GM23338 (cell line): Measurements from ENCODE around the gene CHCHD6. TPM values are rescaled to one million over a fixed set of nuclear protein-coding genes. Genes with fewer than 3 reads are reported as not detected.

ENCODE experiments used
- ATAC-seq: fragments of 200-7000 bp; cut with Tn5 transposase; 3 replicates; pipeline ENCODE4 v1.9.1; 2020
- DNase-seq: peaks from one replicate; pipeline ENCODE4 v3.0.0-alpha.2; 2015; ENCODE audit warnings: low spot score
- H2AFZ ChIP-seq: fragments of 200-600 bp; sonication (generic); 2 replicates; pipeline ENCODE4 v1.8.0; 2016; ENCODE audit warnings: antibody characterized with exemption, mild to moderate bottlenecking, moderate library complexity
- H3F3A ChIP-seq: fragments of 200-600 bp; sonication (generic); replicated peaks from 2 replicates; pipeline ENCODE4 v1.8.0; 2017; ENCODE audit warnings: antibody characterized with exemption, mixed run types, low read depth
- H3K27ac ChIP-seq: fragments of 200-600 bp; sonication (generic); 2 replicates; pipeline ENCODE4 v1.6.1; 2016; ENCODE audit warnings: low read depth
- H3K27me3 ChIP-seq: fragments of 200-600 bp; sonication (generic); 2 replicates; pipeline ENCODE4 v1.8.0; 2016; ENCODE audit warnings: mild to moderate bottlenecking, mixed run types, moderate library complexity; ENCODE audit not compliant: insufficient read depth
- H3K36me3 ChIP-seq: fragments of 200-600 bp; sonication (generic); 2 replicates; pipeline ENCODE4 v1.8.0; 2016; ENCODE audit warnings: mild to moderate bottlenecking; ENCODE audit not compliant: insufficient read depth
- H3K4me1 ChIP-seq: fragments of 200-600 bp; sonication (generic); 2 replicates; pipeline ENCODE4 v1.8.0; 2016; ENCODE audit warnings: mild to moderate bottlenecking, moderate library complexity; ENCODE audit not compliant: insufficient read depth
- H3K4me2 ChIP-seq: fragments of 200-600 bp; sonication (generic); 2 replicates; pipeline ENCODE4 v1.7.1; 2017; ENCODE audit warnings: mixed run types
- H3K4me3 ChIP-seq: fragments of 200-600 bp; sonication (generic); 2 replicates; pipeline ENCODE4 v1.6.1; 2016; ENCODE audit warnings: mixed run types
- H3K79me2 ChIP-seq: fragments of 200-600 bp; sonication (generic); replicated peaks from 2 replicates; pipeline ENCODE4 v1.8.0; 2017; ENCODE audit warnings: mild to moderate bottlenecking; ENCODE audit not compliant: insufficient read depth
- H3K9me2 ChIP-seq: fragments of 200-600 bp; sonication (generic); 2 replicates; pipeline ENCODE4 v1.8.0; 2017; ENCODE audit not compliant: insufficient read depth
- H4K20me1 ChIP-seq: fragments of 200-600 bp; sonication (generic); replicated peaks from 2 replicates; pipeline ENCODE4 v1.8.0; 2017; ENCODE audit warnings: mild to moderate bottlenecking; ENCODE audit not compliant: insufficient read depth
- H3K27ac Mint-ChIP-seq: 2 replicates; pipeline ENCODE4 v1.8.0; 2020; ENCODE audit warnings: inconsistent platforms, mild to moderate bottlenecking, moderate library complexity, mixed read lengths
- H3K27me3 Mint-ChIP-seq: 3 replicates; pipeline ENCODE4 v1.8.0; 2022; ENCODE audit warnings: low read depth, mild to moderate bottlenecking, moderate library complexity, mixed read lengths, inconsistent platforms; ENCODE audit not compliant: insufficient read depth, poor library complexity
- H3K36me3 Mint-ChIP-seq: 3 replicates; pipeline ENCODE4 v1.8.0; 2021; ENCODE audit warnings: low read depth, mild to moderate bottlenecking, inconsistent platforms, moderate library complexity, mixed read lengths
- H3K4me1 Mint-ChIP-seq: 3 replicates; pipeline ENCODE4 v1.8.0; 2020; ENCODE audit warnings: mild to moderate bottlenecking, inconsistent platforms, mixed read lengths
- H3K4me3 Mint-ChIP-seq: 3 replicates; pipeline ENCODE4 v1.8.0; 2021; ENCODE audit warnings: moderate library complexity, mild to moderate bottlenecking, inconsistent platforms, mixed read lengths
- H3K9me3 Mint-ChIP-seq: 3 replicates; pipeline ENCODE4 v1.8.0; 2020; ENCODE audit warnings: moderate library complexity, mild to moderate bottlenecking, inconsistent platforms, mixed read lengths
- CREB1 ChIP-seq: fragments of 250-450 bp; sonication (Bioruptor Pico); IDR thresholded peaks from 2 replicates; pipeline ENCODE4 v1.5.0; 2020; ENCODE audit warnings: low read depth, mild to moderate bottlenecking, moderate library complexity
- EZH2 ChIP-seq: fragments of 200-600 bp; sonication (generic); IDR thresholded peaks from one replicate; pipeline ENCODE4 v1.8.0; 2017; ENCODE audit warnings: antibody characterized with exemption, mild to moderate bottlenecking, low read depth; ENCODE audit not compliant: unreplicated experiment
- EZH2phosphoT487 ChIP-seq: fragments of 200-600 bp; sonication (generic); IDR thresholded peaks from one replicate; pipeline ENCODE4 v1.8.1; 2018; ENCODE audit warnings: antibody characterized with exemption; ENCODE audit not compliant: unreplicated experiment
- JUNB ChIP-seq: IDR thresholded peaks from one replicate; pipeline ENCODE4 v1.6.1; 2016; ENCODE audit warnings: antibody characterized with exemption; ENCODE audit not compliant: unreplicated experiment
- NANOG ChIP-seq: IDR thresholded peaks from 2 replicates; pipeline ENCODE4 v1.6.1; 2016; ENCODE audit warnings: antibody characterized with exemption, borderline replicate concordance
- POLR2AphosphoS5 ChIP-seq: IDR thresholded peaks from 2 replicates; pipeline ENCODE4 v1.6.1; 2016; ENCODE audit warnings: antibody characterized with exemption, low read depth
- STAT1 ChIP-seq: IDR thresholded peaks from one replicate; pipeline ENCODE4 v1.6.1; 2016; ENCODE audit warnings: antibody characterized with exemption; ENCODE audit not compliant: unreplicated experiment
- ZNF114 ChIP-seq: fragments of 250-450 bp; sonication (Bioruptor Pico); IDR thresholded peaks from 2 replicates; pipeline ENCODE4 v1.5.0; 2020; ENCODE audit warnings: mild to moderate bottlenecking, moderate library complexity
- ZNF331 ChIP-seq: fragments of 250-450 bp; sonication (Bioruptor Pico); IDR thresholded peaks from 2 replicates; pipeline ENCODE4 v1.5.0; 2020; ENCODE audit warnings: low read depth, mild to moderate bottlenecking, moderate library complexity
- polyA plus RNA-seq: library from polyadenylated mRNA; unstranded; fragments of >200 nt; fragmentation: Nextera tagmentation; extraction: Ambion mirVana; gene quantifications from 2 replicates; pipeline ENCODE4 v1.2.1, GENCODE V29; 2016
- total RNA-seq: library from RNA; depleted of rRNA; stranded (reverse); fragments of >200 nt; shearing (Covaris generic); gene quantifications from 2 replicates; pipeline ENCODE4 v1.2.3, GENCODE V29; 2014
- TF ChIP-seq, protein P1 (sequence below): IDR thresholded peaks from one replicate; pipeline ENCODE4 v1.6.1; 2018; ENCODE audit warnings: antibody characterized with exemption; ENCODE audit not compliant: unreplicated experiment
- TF ChIP-seq, protein P2 (sequence below), 2 experiments: fragments of 200-600 bp in 1 of 2; sonication (generic) in 1 of 2; conservative IDR thresholded peaks; 2 replicates each; pipeline versions ENCODE4 v1.5.1 to v1.6.1; 2016 to 2017; ENCODE audit warnings: antibody characterized with exemption in 2 of 2, low read depth in 2 of 2, mild to moderate bottlenecking in 2 of 2, moderate library complexity in 1 of 2
- TF ChIP-seq, protein P3 (sequence below): IDR thresholded peaks from 2 replicates; pipeline ENCODE4 v1.6.1; 2016; ENCODE audit warnings: antibody characterized with exemption
- TF ChIP-seq, protein P4 (sequence below): fragments of 250-450 bp; sonication (Bioruptor Pico); IDR thresholded peaks from 2 replicates; pipeline ENCODE4 v1.5.0; 2020; ENCODE audit warnings: mild to moderate bottlenecking, moderate library complexity

Gene CHCHD6
- total and polyA plus RNA-seq, 2 experiments from 2014 or later, result 28.8 to 43.0 TPM

DNA sequence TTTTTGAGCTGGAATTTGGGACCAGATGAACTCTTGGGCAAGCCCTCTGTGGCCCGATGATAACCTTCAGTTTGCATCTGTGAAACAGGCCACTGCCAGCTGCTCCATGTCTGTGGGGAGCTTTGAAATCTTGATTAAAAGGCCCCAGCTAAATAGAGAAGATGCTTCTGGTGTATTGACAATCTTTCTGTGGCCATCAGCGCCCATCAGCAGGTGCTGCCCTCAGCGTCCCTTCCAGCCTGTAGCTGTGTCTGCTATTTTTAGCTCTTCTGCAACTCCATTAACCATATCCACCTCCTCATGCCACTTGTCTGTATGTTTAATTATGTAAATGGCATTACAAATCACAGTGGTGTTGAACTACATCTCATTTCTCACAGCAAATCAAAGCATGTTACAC lies 54.0 kb downstream of the CHCHD6 start (continued):
- no peak for TF ChIP-seq ZNF331

DNA sequence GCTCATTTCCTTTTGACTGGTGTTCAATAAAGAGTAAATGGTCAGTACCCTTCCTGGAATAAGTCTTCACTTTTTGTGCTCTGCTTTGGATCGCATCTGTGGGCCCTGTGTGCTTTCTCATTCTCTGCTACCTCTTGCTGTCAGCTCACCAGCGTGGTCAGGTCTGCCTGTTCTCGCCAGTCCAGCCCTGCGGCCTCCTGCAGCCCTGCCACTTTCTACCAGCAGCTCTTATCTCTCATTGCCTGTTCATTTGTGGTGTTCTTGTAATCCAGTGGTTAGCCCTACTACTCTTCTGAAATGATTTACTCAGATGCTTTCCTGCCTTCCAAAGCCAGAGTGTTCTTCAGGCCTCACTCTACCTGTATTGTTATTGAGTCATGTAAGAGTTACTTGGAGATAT lies 54.8 kb downstream of the CHCHD6 start:
- H3K27ac Mint-ChIP-seq, result no peak overlapping the region
- no peaks in the 10 kb centered on the region; the same call in 1 of the 2 replicates for H4K20me1 ChIP-seq
- no peak overlapping the region for H3K27ac ChIP-seq
- H3K9me3 Mint-ChIP-seq, result no peaks in the 10 kb centered on the region
- H3K9me2 ChIP-seq, result no peaks in the 10 kb centered on the region
- no peak overlapping the region for H3K4me3 Mint-ChIP-seq
- no peaks in the 10 kb centered on the region for H3K27me3 Mint-ChIP-seq
- H3K4me2 ChIP-seq, result no peak overlapping the region
- 0 out of 2 replicates have a peak, but pooled peaks cover 4% of the 10 kb centered on the region for H3K79me2 ChIP-seq
- H3F3A ChIP-seq, result no peaks in the 10 kb centered on the region
- H3K36me3 Mint-ChIP-seq, result 0 out of 3 replicates have a peak, but pooled peaks cover 3% of the 10 kb centered on the region
- H3K36me3 ChIP-seq, result no peaks in the 10 kb centered on the region
- H3K27me3 ChIP-seq, result no peaks in the 10 kb centered on the region
- DNase-seq, result no peak
- H3K4me3 ChIP-seq, result no peak overlapping the region
- H3K4me1 ChIP-seq, result no peaks in the 10 kb centered on the region; the same call in 1 of the 2 replicates
- H3K4me1 Mint-ChIP-seq, result no peaks in the 10 kb centered on the region
- no peak for TF ChIP-seq ZNF331
- TF ChIP-seq, protein P1, sequence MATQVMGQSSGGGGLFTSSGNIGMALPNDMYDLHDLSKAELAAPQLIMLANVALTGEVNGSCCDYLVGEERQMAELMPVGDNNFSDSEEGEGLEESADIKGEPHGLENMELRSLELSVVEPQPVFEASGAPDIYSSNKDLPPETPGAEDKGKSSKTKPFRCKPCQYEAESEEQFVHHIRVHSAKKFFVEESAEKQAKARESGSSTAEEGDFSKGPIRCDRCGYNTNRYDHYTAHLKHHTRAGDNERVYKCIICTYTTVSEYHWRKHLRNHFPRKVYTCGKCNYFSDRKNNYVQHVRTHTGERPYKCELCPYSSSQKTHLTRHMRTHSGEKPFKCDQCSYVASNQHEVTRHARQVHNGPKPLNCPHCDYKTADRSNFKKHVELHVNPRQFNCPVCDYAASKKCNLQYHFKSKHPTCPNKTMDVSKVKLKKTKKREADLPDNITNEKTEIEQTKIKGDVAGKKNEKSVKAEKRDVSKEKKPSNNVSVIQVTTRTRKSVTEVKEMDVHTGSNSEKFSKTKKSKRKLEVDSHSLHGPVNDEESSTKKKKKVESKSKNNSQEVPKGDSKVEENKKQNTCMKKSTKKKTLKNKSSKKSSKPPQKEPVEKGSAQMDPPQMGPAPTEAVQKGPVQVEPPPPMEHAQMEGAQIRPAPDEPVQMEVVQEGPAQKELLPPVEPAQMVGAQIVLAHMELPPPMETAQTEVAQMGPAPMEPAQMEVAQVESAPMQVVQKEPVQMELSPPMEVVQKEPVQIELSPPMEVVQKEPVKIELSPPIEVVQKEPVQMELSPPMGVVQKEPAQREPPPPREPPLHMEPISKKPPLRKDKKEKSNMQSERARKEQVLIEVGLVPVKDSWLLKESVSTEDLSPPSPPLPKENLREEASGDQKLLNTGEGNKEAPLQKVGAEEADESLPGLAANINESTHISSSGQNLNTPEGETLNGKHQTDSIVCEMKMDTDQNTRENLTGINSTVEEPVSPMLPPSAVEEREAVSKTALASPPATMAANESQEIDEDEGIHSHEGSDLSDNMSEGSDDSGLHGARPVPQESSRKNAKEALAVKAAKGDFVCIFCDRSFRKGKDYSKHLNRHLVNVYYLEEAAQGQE, result no peak
- no peak for TF ChIP-seq EZH2
- TF ChIP-seq ZNF114 (CRISPR knock-in tag), result no peak
- no peak for TF ChIP-seq POLR2AphosphoS5
- TF ChIP-seq, protein P2, sequence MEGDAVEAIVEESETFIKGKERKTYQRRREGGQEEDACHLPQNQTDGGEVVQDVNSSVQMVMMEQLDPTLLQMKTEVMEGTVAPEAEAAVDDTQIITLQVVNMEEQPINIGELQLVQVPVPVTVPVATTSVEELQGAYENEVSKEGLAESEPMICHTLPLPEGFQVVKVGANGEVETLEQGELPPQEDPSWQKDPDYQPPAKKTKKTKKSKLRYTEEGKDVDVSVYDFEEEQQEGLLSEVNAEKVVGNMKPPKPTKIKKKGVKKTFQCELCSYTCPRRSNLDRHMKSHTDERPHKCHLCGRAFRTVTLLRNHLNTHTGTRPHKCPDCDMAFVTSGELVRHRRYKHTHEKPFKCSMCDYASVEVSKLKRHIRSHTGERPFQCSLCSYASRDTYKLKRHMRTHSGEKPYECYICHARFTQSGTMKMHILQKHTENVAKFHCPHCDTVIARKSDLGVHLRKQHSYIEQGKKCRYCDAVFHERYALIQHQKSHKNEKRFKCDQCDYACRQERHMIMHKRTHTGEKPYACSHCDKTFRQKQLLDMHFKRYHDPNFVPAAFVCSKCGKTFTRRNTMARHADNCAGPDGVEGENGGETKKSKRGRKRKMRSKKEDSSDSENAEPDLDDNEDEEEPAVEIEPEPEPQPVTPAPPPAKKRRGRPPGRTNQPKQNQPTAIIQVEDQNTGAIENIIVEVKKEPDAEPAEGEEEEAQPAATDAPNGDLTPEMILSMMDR (conservative IDR thresholded peaks at IDR 0.05; ENCODE audit: low read depth in 2 of 2), result no peak
- no peak for TF ChIP-seq JUNB
- TF ChIP-seq EZH2phosphoT487, result no peak
- no peak for TF ChIP-seq CREB1 (CRISPR knock-in tag)
- TF ChIP-seq, protein P3, sequence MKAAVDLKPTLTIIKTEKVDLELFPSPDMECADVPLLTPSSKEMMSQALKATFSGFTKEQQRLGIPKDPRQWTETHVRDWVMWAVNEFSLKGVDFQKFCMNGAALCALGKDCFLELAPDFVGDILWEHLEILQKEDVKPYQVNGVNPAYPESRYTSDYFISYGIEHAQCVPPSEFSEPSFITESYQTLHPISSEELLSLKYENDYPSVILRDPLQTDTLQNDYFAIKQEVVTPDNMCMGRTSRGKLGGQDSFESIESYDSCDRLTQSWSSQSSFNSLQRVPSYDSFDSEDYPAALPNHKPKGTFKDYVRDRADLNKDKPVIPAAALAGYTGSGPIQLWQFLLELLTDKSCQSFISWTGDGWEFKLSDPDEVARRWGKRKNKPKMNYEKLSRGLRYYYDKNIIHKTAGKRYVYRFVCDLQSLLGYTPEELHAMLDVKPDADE, result no peak
- TF ChIP-seq, protein P4, sequence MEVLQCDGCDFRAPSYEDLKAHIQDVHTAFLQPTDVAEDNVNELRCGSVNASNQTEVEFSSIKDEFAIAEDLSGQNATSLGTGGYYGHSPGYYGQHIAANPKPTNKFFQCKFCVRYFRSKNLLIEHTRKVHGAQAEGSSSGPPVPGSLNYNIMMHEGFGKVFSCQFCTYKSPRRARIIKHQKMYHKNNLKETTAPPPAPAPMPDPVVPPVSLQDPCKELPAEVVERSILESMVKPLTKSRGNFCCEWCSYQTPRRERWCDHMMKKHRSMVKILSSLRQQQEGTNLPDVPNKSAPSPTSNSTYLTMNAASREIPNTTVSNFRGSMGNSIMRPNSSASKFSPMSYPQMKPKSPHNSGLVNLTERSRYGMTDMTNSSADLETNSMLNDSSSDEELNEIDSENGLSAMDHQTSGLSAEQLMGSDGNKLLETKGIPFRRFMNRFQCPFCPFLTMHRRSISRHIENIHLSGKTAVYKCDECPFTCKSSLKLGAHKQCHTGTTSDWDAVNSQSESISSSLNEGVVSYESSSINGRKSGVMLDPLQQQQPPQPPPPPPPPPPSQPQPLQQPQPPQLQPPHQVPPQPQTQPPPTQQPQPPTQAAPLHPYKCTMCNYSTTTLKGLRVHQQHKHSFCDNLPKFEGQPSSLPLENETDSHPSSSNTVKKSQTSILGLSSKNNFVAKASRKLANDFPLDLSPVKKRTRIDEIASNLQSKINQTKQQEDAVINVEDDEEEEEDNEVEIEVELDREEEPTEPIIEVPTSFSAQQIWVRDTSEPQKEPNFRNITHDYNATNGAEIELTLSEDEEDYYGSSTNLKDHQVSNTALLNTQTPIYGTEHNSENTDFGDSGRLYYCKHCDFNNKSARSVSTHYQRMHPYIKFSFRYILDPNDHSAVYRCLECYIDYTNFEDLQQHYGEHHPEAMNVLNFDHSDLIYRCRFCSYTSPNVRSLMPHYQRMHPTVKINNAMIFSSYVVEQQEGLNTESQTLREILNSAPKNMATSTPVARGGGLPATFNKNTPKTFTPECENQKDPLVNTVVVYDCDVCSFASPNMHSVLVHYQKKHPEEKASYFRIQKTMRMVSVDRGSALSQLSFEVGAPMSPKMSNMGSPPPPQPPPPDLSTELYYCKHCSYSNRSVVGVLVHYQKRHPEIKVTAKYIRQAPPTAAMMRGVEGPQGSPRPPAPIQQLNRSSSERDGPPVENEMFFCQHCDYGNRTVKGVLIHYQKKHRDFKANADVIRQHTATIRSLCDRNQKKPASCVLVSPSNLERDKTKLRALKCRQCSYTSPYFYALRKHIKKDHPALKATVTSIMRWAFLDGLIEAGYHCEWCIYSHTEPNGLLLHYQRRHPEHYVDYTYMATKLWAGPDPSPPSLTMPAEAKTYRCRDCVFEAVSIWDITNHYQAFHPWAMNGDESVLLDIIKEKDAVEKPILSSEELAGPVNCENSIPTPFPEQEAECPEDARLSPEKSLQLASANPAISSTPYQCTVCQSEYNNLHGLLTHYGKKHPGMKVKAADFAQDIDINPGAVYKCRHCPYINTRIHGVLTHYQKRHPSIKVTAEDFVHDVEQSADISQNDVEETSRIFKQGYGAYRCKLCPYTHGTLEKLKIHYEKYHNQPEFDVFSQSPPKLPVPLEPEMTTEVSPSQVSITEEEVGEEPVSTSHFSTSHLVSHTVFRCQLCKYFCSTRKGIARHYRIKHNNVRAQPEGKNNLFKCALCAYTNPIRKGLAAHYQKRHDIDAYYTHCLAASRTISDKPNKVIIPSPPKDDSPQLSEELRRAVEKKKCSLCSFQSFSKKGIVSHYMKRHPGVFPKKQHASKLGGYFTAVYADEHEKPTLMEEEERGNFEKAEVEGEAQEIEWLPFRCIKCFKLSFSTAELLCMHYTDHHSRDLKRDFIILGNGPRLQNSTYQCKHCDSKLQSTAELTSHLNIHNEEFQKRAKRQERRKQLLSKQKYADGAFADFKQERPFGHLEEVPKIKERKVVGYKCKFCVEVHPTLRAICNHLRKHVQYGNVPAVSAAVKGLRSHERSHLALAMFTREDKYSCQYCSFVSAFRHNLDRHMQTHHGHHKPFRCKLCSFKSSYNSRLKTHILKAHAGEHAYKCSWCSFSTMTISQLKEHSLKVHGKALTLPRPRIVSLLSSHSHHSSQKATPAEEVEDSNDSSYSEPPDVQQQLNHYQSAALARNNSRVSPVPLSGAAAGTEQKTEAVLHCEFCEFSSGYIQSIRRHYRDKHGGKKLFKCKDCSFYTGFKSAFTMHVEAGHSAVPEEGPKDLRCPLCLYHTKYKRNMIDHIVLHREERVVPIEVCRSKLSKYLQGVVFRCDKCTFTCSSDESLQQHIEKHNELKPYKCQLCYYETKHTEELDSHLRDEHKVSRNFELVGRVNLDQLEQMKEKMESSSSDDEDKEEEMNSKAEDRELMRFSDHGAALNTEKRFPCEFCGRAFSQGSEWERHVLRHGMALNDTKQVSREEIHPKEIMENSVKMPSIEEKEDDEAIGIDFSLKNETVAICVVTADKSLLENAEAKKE (CRISPR knock-in tag), result no peak
- no peak for TF ChIP-seq NANOG
- TF ChIP-seq STAT1, result no peak
- H2AFZ ChIP-seq, result no peak overlapping the region
- no peak for ATAC-seq
